H1 (cell line): Measurements from ENCODE around the gene ARID4A. TPM values are rescaled to one million over a fixed set of nuclear protein-coding genes. Genes with fewer than 3 reads are reported as not detected.

Source experiments
- ASH2L ChIP-seq: fragments of 200-600, 300-600 bp; sonication (generic); IDR thresholded peaks from one replicate; pipeline ENCODE4 v1.7.1; 2017; ENCODE audit warnings: low read length
- BCL11A ChIP-seq, 2 experiments: IDR thresholded peaks; one replicate each; pipeline ENCODE4 v1.6.1; 2011; ENCODE audit warnings: low read depth in 2 of 2, low read length in 2 of 2, mild to moderate bottlenecking in 2 of 2
- BRCA1 ChIP-seq: IDR thresholded peaks from 2 replicates; pipeline ENCODE4 v1.6.1; 2012; ENCODE audit warnings: low read depth, low read length, improper control_type of control experiment
- CHD2 ChIP-seq: IDR thresholded peaks from 2 replicates; pipeline ENCODE4 v1.6.1; 2012; ENCODE audit warnings: low read length, improper control_type of control experiment
- CREB1 ChIP-seq: IDR thresholded peaks from 2 replicates; pipeline ENCODE4 v1.6.1; 2012; ENCODE audit warnings: inconsistent platforms
- CTBP2 ChIP-seq: IDR thresholded peaks from 2 replicates; pipeline ENCODE4 v1.7.0; 2011; ENCODE audit warnings: borderline replicate concordance, mild to moderate bottlenecking, moderate library complexity, mixed read lengths, low read length; ENCODE audit not compliant: insufficient read depth, insufficient read length
- GTF2F1 ChIP-seq: IDR thresholded peaks from 2 replicates; pipeline ENCODE4 v1.6.1; 2012; ENCODE audit warnings: low read depth, low read length, improper control_type of control experiment, borderline replicate concordance
- HDAC6 ChIP-seq: IDR thresholded peaks from one replicate; pipeline ENCODE4 v1.7.1; 2012; ENCODE audit warnings: low read depth, mild to moderate bottlenecking, inconsistent platforms, low read length, moderate library complexity
- JUND ChIP-seq: IDR thresholded peaks from 2 replicates; pipeline ENCODE4 v1.6.1; 2011; ENCODE audit warnings: mild to moderate bottlenecking, improper control_type of control experiment, low read length
- KDM4A ChIP-seq: IDR thresholded peaks from one replicate; pipeline ENCODE4 v1.7.1; 2012; ENCODE audit warnings: low read depth, mild to moderate bottlenecking, moderate library complexity, low read length, inconsistent platforms; ENCODE audit not compliant: severe bottlenecking
- KDM5A ChIP-seq: fragments of 200-600 bp; IDR thresholded peaks from 2 replicates; pipeline ENCODE4 v1.7.1; 2012; ENCODE audit warnings: mild to moderate bottlenecking, low read length, inconsistent platforms, mixed read lengths
- NRF1 ChIP-seq: IDR thresholded peaks from 2 replicates; pipeline ENCODE4 v1.6.1; 2011; ENCODE audit warnings: mild to moderate bottlenecking, low read depth, low read length, improper control_type of control experiment
- RAD21 ChIP-seq, 2 experiments: IDR thresholded peaks in 1 of 2; conservative IDR thresholded peaks in 1 of 2; 2 replicates each; pipeline ENCODE4 v1.6.1; 2011; ENCODE audit warnings: low read depth in 2 of 2, low read length in 2 of 2, improper control_type of control experiment in 1 of 2, inconsistent platforms in 1 of 2, mild to moderate bottlenecking in 1 of 2, moderate library complexity in 1 of 2
- RXRA ChIP-seq: IDR thresholded peaks from 2 replicates; pipeline ENCODE4 v1.6.1; 2011; ENCODE audit warnings: low read depth, mild to moderate bottlenecking, low read length, moderate library complexity; ENCODE audit not compliant: insufficient read depth
- SIRT6 ChIP-seq: IDR thresholded peaks from one replicate; pipeline ENCODE4 v1.7.1; 2012; ENCODE audit warnings: low read length, inconsistent platforms
- SP4 ChIP-seq: IDR thresholded peaks from 2 replicates; pipeline ENCODE4 v1.6.1; 2012; ENCODE audit warnings: low read length, inconsistent platforms
- SRF ChIP-seq: IDR thresholded peaks from 2 replicates; pipeline ENCODE4 v1.6.1; 2011; ENCODE audit warnings: mild to moderate bottlenecking, low read depth, low read length, moderate library complexity
- SUZ12 ChIP-seq: fragments of 200-600 bp; sonication (generic); IDR thresholded peaks from 2 replicates; pipeline ENCODE4 v1.6.1; 2012; ENCODE audit warnings: mild to moderate bottlenecking, inconsistent platforms, low read length, moderate library complexity, mixed read lengths
- TAF1 ChIP-seq: IDR thresholded peaks from 2 replicates; pipeline ENCODE4 v1.6.1; 2011; ENCODE audit warnings: mild to moderate bottlenecking, low read depth, low read length
- TAF7 ChIP-seq: optimal IDR thresholded peaks from 2 replicates; pipeline ENCODE3; 2011; ENCODE audit warnings: low read depth, mild to moderate bottlenecking, inconsistent platforms, low read length, moderate library complexity, borderline replicate concordance
- YY1 ChIP-seq: IDR thresholded peaks from 2 replicates; pipeline ENCODE4 v1.6.1; 2011; ENCODE audit warnings: low read depth, mild to moderate bottlenecking, low read length
- polyA plus RNA-seq, 7 experiments: library from polyadenylated mRNA; depleted of rRNA in 3 of 7; stranded (reverse) in 5 of 7; unstranded in 2 of 7; fragments of >200 nt in 5 of 7; fragments of 200-250 nt in 2 of 7; gene quantifications; 1 replicate in 5 of 7; 2 replicates in 1 of 7; 4 replicates in 1 of 7; pipeline versions ENCODE4 v1.2.1 to v1.2.3, GENCODE V29; 2011 to 2013; ENCODE audit warnings: missing spikeins in 2 of 7, mixed read lengths in 2 of 7
- total RNA-seq: library from RNA; stranded (reverse); fragmentation: NEBNext Ultra II Directional; extraction: Animal tissue kit (Norgen Biotek cat#: 25700); gene quantifications from 2 replicates; pipeline ENCODE4 v1.2.1, GENCODE V29; 2021
- TF ChIP-seq, protein P1 (sequence below): IDR thresholded peaks from 2 replicates; pipeline ENCODE4 v1.6.1; 2011; ENCODE audit warnings: low read depth, mild to moderate bottlenecking, low read length; ENCODE audit not compliant: insufficient read depth
- TF ChIP-seq, protein P2 (sequence below): IDR thresholded peaks from 2 replicates; pipeline ENCODE4 v1.6.1; 2012; ENCODE audit warnings: inconsistent platforms

ARID4A gene
- total and polyA plus RNA-seq, 2 of the 8 experiments (the other 6 are each of a cell fraction or from before 2014, with no cell fraction given): 2.1 to 14.6 TPM

DNA sequence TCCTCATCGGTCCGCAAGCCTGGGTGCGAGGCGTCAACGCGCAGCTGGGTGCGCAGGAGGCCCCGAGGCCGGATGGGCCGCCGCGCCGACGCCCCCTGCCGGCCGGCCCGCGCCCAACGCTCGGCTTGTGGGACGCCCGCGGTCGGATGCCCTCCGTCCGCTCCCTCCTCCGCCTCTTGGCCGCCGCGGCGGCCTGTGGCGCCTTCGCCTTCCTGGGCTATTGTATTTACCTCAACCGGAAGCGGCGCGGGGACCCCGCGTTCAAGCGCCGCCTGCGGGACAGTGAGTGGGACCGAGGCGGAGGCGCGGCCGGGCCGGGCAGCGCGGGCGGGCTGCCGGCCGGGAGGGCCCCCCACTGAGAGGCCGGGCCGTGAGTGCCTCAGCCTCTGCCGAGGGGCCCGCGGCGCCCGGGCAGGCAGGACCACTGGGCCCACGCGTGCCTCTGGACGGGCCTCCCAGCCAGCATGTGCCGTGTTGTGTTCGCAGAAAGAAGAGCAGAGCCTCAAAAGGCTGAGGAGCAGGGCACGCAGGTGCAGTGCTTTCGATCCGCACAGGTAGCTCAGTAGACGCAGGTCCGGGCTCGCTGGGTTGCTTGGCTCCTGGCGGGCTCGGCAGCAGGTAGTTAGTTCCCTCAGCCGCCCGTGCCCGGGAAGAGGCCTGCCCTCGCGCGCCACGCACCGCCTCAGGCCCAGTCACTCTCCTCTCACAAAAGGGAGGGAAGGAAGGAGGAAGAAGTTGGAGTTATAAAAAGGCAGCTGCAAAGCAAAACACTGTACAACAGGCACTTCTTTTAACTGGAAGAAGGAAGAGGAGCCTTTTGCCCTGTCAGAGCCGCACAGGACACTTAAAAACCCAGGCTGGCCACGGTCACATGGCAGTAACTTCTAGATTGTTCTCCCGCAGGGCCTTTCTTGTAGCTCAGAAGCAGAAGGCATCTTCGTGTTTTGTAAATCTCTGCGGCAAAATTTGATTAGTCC is 97.7 kb downstream of the ARID4A start, which contains the start of gene TOMM20L (continued):
- TF ChIP-seq CTBP2 (peak; percentile 87), CREB1 (no peak), GTF2F1 (no peak), KDM5A (no peak), SP4 (peak; percentile 63; the same call in 1 of the 2 replicates), YY1 (peak; percentile 36; the same call in 1 of the 2 replicates), RXRA (no peak), BRCA1 (no peak), JUND (0 out of 2 replicates have a peak, but pooled peaks have one; percentile 5), NRF1 (peak; percentile 19; the same call in 1 of the 2 replicates), RAD21 (IDR thresholded peaks at IDR 0.05 in 1 of 2, conservative IDR thresholded peaks at IDR 0.05 in 1 of 2; ENCODE audit: low read depth in 2 of 2, low read length in 2 of 2) (peak in 1 of 2 experiments; percentile 53; a peak in 1 of 4 replicates), TAF1 (0 out of 2 replicates have a peak, but pooled peaks have one; percentile 54), SUZ12 (no peak), BCL11A (IDR thresholded peaks at IDR 0.05; ENCODE audit: low read depth in 2 of 2, low read length in 2 of 2) (no peak), CHD2 (no peak), TAF7 (peak; percentile 70), HDAC6 (no peak), SRF (0 out of 2 replicates have a peak, but pooled peaks have one; percentile 11), KDM4A (peak; percentile 73), SIRT6 (no peak), ASH2L (peak; percentile 89)
- TF ChIP-seq, protein P1, sequence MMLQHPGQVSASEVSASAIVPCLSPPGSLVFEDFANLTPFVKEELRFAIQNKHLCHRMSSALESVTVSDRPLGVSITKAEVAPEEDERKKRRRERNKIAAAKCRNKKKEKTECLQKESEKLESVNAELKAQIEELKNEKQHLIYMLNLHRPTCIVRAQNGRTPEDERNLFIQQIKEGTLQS: no peak
- TF ChIP-seq, protein P2, sequence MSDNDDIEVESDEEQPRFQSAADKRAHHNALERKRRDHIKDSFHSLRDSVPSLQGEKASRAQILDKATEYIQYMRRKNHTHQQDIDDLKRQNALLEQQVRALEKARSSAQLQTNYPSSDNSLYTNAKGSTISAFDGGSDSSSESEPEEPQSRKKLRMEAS: peak; percentile 80; the same call in 1 of the 2 replicates
